ENCODE results near the gene STXBP2. TPM values are rescaled to one million over a fixed set of nuclear protein-coding genes. Genes with fewer than 3 reads are reported as not detected.

STXBP2 gene
- total RNA-seq = 55.6 TPM

GRCh38 chr19:7636691-7637373 lies at the start of gene STXBP2:
STXBP2 (plus strand) TSS chr19:7637110; CDS start chr19:7637150, 40 bp downstream.

GRCh38 chr19:7595466-7596133 lies 41.3 kb upstream of the STXBP2 start, which contains the start of gene CAMSAP3:
CAMSAP3 (plus strand) TSS chr19:7595863; CDS start chr19:7596003, 140 bp downstream.

DNA sequence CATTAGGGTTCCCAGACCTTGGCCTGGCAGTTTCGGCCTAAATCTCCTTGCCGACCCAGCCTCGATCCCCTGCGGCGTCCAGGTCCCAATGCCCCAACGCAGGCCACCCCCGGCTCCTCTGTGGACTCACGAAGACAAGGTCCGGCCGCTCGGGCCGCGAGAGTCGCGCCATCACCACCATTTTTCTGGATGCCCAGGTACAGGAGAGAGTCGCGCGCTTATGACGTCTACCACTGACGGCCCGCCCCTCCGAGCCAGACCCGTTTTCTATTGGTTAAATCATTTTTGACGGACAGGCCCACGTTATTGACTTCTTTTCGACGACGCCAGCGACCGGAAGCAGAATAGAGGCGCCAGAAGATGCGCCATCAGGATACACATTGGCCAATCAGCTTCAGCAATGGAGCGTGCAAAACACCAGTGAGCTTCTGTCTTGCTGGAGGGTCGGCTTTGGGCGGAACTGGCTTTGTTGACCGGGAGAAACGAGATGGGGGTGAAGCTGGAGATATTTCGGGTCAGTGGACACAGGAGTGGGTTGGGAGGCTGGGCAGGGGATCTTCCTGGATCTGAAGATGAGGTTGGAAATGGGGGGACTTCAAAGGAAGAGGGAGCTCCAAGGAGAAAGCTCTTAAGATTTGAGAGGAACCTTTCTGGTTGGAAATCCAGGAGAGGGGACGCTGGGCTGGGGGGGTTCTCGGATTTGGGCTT lies 7.4 kb upstream of the STXBP2 start, which contains the start of the genes PET100 and XAB2:
Gene PET100, plus strand, starts transcription at position 447 of the 708 bp plus-strand sequence. Its CDS starts 41 bp downstream, at position 488.
Gene XAB2, minus strand, starts transcription at position 199 of the 708 bp plus-strand sequence. Its CDS starts 18 bp downstream, at position 181.

DNA sequence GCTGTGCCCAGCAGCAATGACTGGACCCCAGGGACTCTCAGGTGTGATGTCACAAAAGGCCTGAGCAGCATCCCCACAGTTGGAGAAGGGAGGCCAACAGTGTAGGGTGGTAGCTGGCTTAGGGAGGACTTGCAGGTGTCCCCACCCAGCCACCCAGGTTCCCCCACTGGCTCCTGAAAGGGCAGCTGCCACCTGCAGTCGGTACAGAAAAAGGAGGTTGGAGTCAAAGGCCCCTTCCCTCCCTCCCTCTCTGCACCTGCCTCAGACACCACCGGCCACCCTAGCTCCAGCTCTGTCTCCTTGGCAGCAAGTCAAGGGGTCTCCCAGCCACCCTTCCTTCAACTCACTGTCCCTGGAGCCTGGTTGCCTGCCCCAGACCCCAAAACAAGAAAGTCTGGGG lies 3.2 kb upstream of the STXBP2 start, which contains the start of gene PCP2:
Gene PCP2, minus strand, starts transcription at position 22 of the 400 bp plus-strand sequence. CDS start 262 bp downstream, outside the sequence.

GRCh38 chr19:7668842-7669241 lies 31.9 kb downstream of the STXBP2 start, which contains the start of gene RETN:
RETN (plus strand) TSS chr19:7669049; CDS start chr19:7669327, 278 bp downstream.

DNA sequence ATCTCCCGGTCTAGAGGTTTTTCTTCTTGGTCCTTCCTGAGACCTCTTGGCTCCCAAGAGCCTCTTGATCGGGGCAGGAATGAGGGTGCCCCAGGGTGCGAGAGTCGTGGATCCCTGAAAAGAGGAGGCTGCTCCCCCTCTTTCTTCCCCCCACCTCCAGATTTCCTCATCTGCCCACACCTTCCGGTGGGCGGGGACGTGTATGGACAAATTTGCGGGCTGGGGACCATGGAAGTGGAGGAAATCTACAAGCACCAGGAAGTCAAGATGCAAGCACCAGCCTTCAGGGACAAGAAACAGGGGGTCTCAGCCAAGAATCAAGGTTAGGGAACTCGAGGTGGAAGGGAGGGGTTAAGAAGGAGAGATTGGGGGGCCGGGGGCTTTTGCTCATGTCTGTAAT lies 39.9 kb downstream of the STXBP2 start, which contains the start of gene MCEMP1:
Gene MCEMP1, plus strand, starts transcription at position 237 of the 400 bp plus-strand sequence. Its CDS starts 31 bp downstream, at position 268.

DNA sequence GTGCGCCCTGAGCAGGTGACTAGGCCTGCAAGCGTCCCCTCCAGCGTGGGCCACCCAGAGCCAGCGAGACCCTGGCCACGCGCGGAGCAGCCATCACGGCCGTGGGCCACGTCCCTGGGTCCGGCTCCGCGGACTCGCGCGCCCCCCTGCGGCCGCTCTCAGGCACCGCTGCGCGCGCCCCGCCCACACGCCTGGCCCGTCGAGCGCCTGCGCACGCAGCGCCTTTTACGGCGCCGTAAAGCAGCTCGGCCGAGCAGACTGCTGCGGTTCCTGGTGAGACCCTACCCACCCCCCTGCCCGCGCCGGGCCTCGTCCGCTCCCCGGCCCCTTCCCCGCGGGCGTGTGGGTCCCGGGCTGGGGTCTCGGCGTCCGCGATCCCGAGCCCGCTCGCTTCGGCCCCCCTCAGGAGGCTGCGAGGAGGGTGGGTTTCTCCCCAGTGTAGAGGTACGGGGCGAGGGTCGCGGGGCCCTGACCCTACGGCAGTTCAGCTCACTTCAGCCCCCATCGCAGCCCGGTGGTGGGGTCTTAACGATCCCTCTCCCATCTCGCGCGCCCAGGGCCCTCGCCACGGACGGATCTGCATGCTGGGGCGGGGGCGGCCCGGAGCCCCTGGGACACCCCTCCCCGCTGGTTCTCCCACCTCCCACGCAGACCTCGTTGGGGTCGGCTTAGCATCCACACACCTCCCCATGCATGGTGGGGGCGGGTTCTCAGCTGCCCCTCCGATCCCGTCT lies 43.9 kb downstream of the STXBP2 start, which contains the start of gene TRAPPC5:
Gene TRAPPC5, plus strand, starts transcription at position 228 of the 734 bp plus-strand sequence. CDS start 1,421 bp downstream, outside the sequence.

Small RNA genes within 50 kb of the gene (small RNA-seq; reads per million reads assigned to genes)
- not detected for gene MIR6792 (ENCODE audit: low replicate concordance)

Other genes starting within 250 kb of the STXBP2 start
- gene PEX11G, start 148.1 kb upstream of the STXBP2 start, total RNA-seq = 4.7 TPM
- gene ZNF358, start 121.0 kb upstream of the STXBP2 start, total RNA-seq = 34.9 TPM
- 21.1 TPM for gene MCOLN1, start 114.5 kb upstream of the STXBP2 start, total RNA-seq
- 52.2 TPM for gene PNPLA6, start 101.4 kb upstream of the STXBP2 start, total RNA-seq
- gene CAMSAP3, start 41.2 kb upstream of the STXBP2 start, total RNA-seq = 13.0 TPM
- gene XAB2, start 7.6 kb upstream of the STXBP2 start, total RNA-seq = 61.0 TPM
- 22.0 TPM for gene PET100, start 7.3 kb upstream of the STXBP2 start, total RNA-seq
- gene PCP2, start 3.4 kb upstream of the STXBP2 start, total RNA-seq = not detected
- gene RETN, start 31.9 kb downstream of the STXBP2 start, total RNA-seq = 6.5 TPM
- gene MCEMP1, start 40.0 kb downstream of the STXBP2 start, total RNA-seq = 0.64 TPM
- gene TRAPPC5, start 43.7 kb downstream of the STXBP2 start, total RNA-seq = 66.3 TPM
- 0.23 TPM for gene FCER2, start 65.0 kb downstream of the STXBP2 start, total RNA-seq
- 0.29 TPM for gene CLEC4G, start 95.0 kb downstream of the STXBP2 start, total RNA-seq
- gene CD209, start 110.4 kb downstream of the STXBP2 start, total RNA-seq = 4.8 TPM
- gene CLEC4M, start 126.1 kb downstream of the STXBP2 start, total RNA-seq = 2.7 TPM
- gene EVI5L, start 193.1 kb downstream of the STXBP2 start, total RNA-seq = 15.4 TPM
- gene PRR36, start 237.3 kb downstream of the STXBP2 start, total RNA-seq = 1.9 TPM